Esophagus muscularis mucosa (tissue), 4 donors: Measurements from ENCODE around the gene ZSCAN4. TPM values are rescaled to one million over a fixed set of nuclear protein-coding genes. Genes with fewer than 3 reads are reported as not detected.

Experiments
- DNase-seq: peaks from one replicate; pipeline ENCODE4 v3.0.0-alpha.2; 2017; ENCODE audit errors: extremely low spot score
- H3K27ac ChIP-seq, 4 donors: fragments of 200-600 bp; sonication (generic); replicated peaks in 1 of 4; 1 replicate in 3 of 4; 2 replicates in 1 of 4; pipeline ENCODE4 v1.5.1; 2016 to 2019; ENCODE audit warnings: mild to moderate bottlenecking in 1 of 4
- H3K27me3 ChIP-seq, 4 donors: fragments of 200-600 bp; sonication (generic); one replicate each; pipeline versions ENCODE4 v1.5.1 to v1.6.0; 2016 to 2019
- H3K36me3 ChIP-seq, 4 donors: fragments of 200-600 bp; sonication (generic); one replicate each; pipeline ENCODE4 v1.5.1; 2016 to 2019
- H3K4me1 ChIP-seq, 4 donors: fragments of 200-600 bp; sonication (generic); one replicate each; pipeline ENCODE4 v1.5.1; 2016 to 2019
- H3K4me3 ChIP-seq, 4 donors: fragments of 200-600 bp; sonication (generic); 1 replicate in 2 of 4; 2 replicates in 2 of 4; pipeline ENCODE4 v1.5.1; 2016 to 2019; ENCODE audit warnings: mild to moderate bottlenecking in 4 of 4, moderate library complexity in 1 of 4
- H3K9me3 ChIP-seq, 4 donors: fragments of 200-600 bp; sonication (generic); 1 replicate in 3 of 4; 2 replicates in 1 of 4; pipeline ENCODE4 v1.5.1; 2016 to 2019
- CTCF ChIP-seq, 3 experiments: fragments of 200-600 bp in 2 of 3; fragments of 450-650 bp in 1 of 3; sonication (generic) in 2 of 3; IDR thresholded peaks; one replicate each; pipeline ENCODE4 v1.5.1; 2017 to 2019; ENCODE audit warnings: antibody characterized with exemption in 3 of 3, mild to moderate bottlenecking in 2 of 3, moderate library complexity in 1 of 3
- EP300 ChIP-seq: sonication (generic); formaldehyde crosslinking; IDR thresholded peaks from one replicate; pipeline ENCODE4 v1.6.1; 2017; ENCODE audit warnings: antibody characterized with exemption
- POLR2A ChIP-seq: fragments of 450-650 bp; IDR thresholded peaks from one replicate; pipeline ENCODE4 v1.6.1; 2017; ENCODE audit warnings: antibody characterized with exemption, moderate library complexity, mild to moderate bottlenecking, low read depth
- POLR2AphosphoS5 ChIP-seq, 2 donors: sonication (generic); formaldehyde crosslinking; IDR thresholded peaks; one replicate each; pipeline ENCODE4 v1.6.1; 2017; ENCODE audit warnings: antibody characterized with exemption in 2 of 2
- WGBS: methylation state at CpG from one replicate; pipeline ENCODE4 v1.1.5; 2018; 5-methylcytosine and 5-hydroxymethylcytosine counted together
- intact Hi-C: fragments of 100-400 bp; cut with DNase I; formaldehyde crosslinking; loops from one replicate; pipeline ENCODE4 v1.15.1; 2023
- total RNA-seq, 4 donors: library from RNA; depleted of rRNA; stranded (reverse); fragments of >200 nt; gene quantifications; one replicate each; pipeline versions ENCODE4 v1.1.0 to v1.2.1, GENCODE V29; 2016

The ZSCAN4 gene
- total RNA-seq: not detected

- Histone ChIP-seq H3K4me1 (peaks cover 6 to 19% (median 10%) of the 10 kb centered on the region in 4 donors), H3K27me3 (no peaks in the 10 kb centered on the region), H3K4me3 (no peak within 1 kb of the TSS), H3K27ac (no peak within 1 kb of the TSS), H3K36me3 (no peaks in the 10 kb centered on the region), H3K9me3 (no peaks in the 10 kb centered on the region)
- intact Hi-C loops: no loop called here
- TF ChIP-seq EP300 (no peak), POLR2AphosphoS5 (IDR thresholded peaks at IDR 0.05) (no peak), POLR2A (no peak), CTCF (IDR thresholded peaks at IDR 0.05) (no peak)
- DNase-seq: no peak
- 93% methylated on average over 2 of the region's 2 CpGs for WGBS
These were observed at the start of gene ZSCAN4 for GRCh38 chr19:57668635-57669034. Gene ZSCAN4, plus strand, starts transcription at chr19:57668935. Its CDS starts 7,211 bp downstream, at chr19:57676146.

GRCh38 chr19:57620673-57621348 is 47.9 kb upstream of the ZSCAN4 start:
- H3K27ac ChIP-seq: no peak overlapping the region
- peaks cover 51 to 100% (median 99%) of the 10 kb centered on the region in 4 donors for H3K9me3 ChIP-seq
- no peak for TF ChIP-seq POLR2A
- TF ChIP-seq CTCF (IDR thresholded peaks at IDR 0.05): no peak
- TF ChIP-seq POLR2AphosphoS5 (IDR thresholded peaks at IDR 0.05): no peak
- TF ChIP-seq EP300: no peak
- H3K36me3 ChIP-seq: peaks cover 73 to 89% (median 87%) of the 10 kb centered on the region in 4 donors
- DNase-seq: no peak
- H3K27me3 ChIP-seq: no peaks in the 10 kb centered on the region
- peak overlapping the region in 1 of 4 donors; percentile 11 for H3K4me3 ChIP-seq
- WGBS: 95% methylated on average over 10 of the region's 10 CpGs
- peaks cover 0 to under 1% (median 0%) of the 10 kb centered on the region in 4 donors for H3K4me1 ChIP-seq
- intact Hi-C loops: no loop called here

GRCh38 chr19:57623091-57623490 is 45.6 kb upstream of the ZSCAN4 start:
- TF ChIP-seq POLR2A (no peak), POLR2AphosphoS5 (IDR thresholded peaks at IDR 0.05) (no peak), EP300 (no peak), CTCF (IDR thresholded peaks at IDR 0.05) (no peak)
- Histone ChIP-seq H3K27me3 (no peaks in the 10 kb centered on the region), H3K9me3 (peaks cover 43 to 100% (median 93%) of the 10 kb centered on the region in 4 donors)

GRCh38 chr19:57632987-57633831 is 35.5 kb upstream of the ZSCAN4 start, which contains the start of gene ZNF211:
Gene ZNF211, plus strand, starts transcription at chr19:57633168. Its CDS starts 179 bp downstream, at chr19:57633347.
- 3% methylated on average over 15 of the region's 59 CpGs for WGBS
- intact Hi-C loops: loop anchor here (5.0 kb wide), 1 partner anchor 56 kb away; the partner anchor contains the start of gene ZNF416
- H3K4me1 ChIP-seq: peaks cover 9 to 19% (median 13%) of the 10 kb centered on the region in 4 donors
- H3K36me3 ChIP-seq: peaks cover 19 to 48% (median 33%) of the 10 kb centered on the region in 4 donors
- peak; percentile 98 for DNase-seq
- H3K27me3 ChIP-seq: no peaks in the 10 kb centered on the region
- peak in 1 of 3 experiments; percentile 8 for TF ChIP-seq CTCF (IDR thresholded peaks at IDR 0.05)
- no peak for TF ChIP-seq EP300
- TF ChIP-seq POLR2A: no peak
- TF ChIP-seq POLR2AphosphoS5 (IDR thresholded peaks at IDR 0.05): peak; percentile 82 to 88
- H3K9me3 ChIP-seq: peaks cover 0 to 44% (median 34%) of the 10 kb centered on the region in 4 donors
- peak within 1 kb of the TSS; percentile 65 to 92 (median 84) for H3K4me3 ChIP-seq
- peak within 1 kb of the TSS; percentile 80 to 90 (median 84) for H3K27ac ChIP-seq

More at GRCh38 chr19:57623091-57623490, 45.6 kb upstream of the ZSCAN4 start:
- DNase-seq: no peak
- H3K4me1 ChIP-seq: no peaks in the 10 kb centered on the region
- no peak overlapping the region for H3K4me3 ChIP-seq
- intact Hi-C loops: no loop called here
- peaks cover 51 to 68% (median 64%) of the 10 kb centered on the region in 4 donors for H3K36me3 ChIP-seq
- no peak overlapping the region for H3K27ac ChIP-seq
